Uterus (tissue), 4 donors: ENCODE measurements around the gene CYB5B. TPM values are rescaled to one million over a fixed set of nuclear protein-coding genes. Genes with fewer than 3 reads are reported as not detected.

Experiments used
- DNase-seq, 2 donors: peaks; one replicate each; pipeline ENCODE4 v3.0.0-alpha.2; 2019 to 2020
- H3K27ac ChIP-seq, 2 donors: fragments of 200-600 bp; sonication (generic); 1 replicate in 1 of 2; 2 replicates in 1 of 2; pipeline ENCODE4 v1.5.1; 2016 to 2018
- H3K27me3 ChIP-seq, 2 donors: fragments of 200-600 bp; sonication (generic); one replicate each; pipeline ENCODE4 v1.5.1; 2018 to 2019; ENCODE audit warnings: control low read depth in 1 of 2
- H3K36me3 ChIP-seq, 2 donors: fragments of 200-600 bp; sonication (generic); one replicate each; pipeline ENCODE4 v1.5.1; 2019; ENCODE audit warnings: control low read depth in 1 of 2
- H3K4me1 ChIP-seq, 2 donors: fragments of 200-600 bp; sonication (generic); one replicate each; pipeline ENCODE4 v1.5.1; 2018 to 2019; ENCODE audit warnings: control low read depth in 1 of 2
- H3K4me3 ChIP-seq, 2 donors: fragments of 200-600 bp; sonication (generic); 1 replicate in 1 of 2; 2 replicates in 1 of 2; pipeline ENCODE4 v1.5.1; 2018 to 2019; ENCODE audit warnings: mild to moderate bottlenecking in 1 of 2
- H3K9me3 ChIP-seq, 2 donors: fragments of 200-600 bp; sonication (generic); one replicate each; pipeline ENCODE4 v1.5.1; 2019; ENCODE audit warnings: control low read depth in 1 of 2
- POLR2A ChIP-seq, 2 donors: fragments of 450-650 bp; IDR thresholded peaks; one replicate each; pipeline ENCODE4 v1.6.1; 2016; ENCODE audit warnings: antibody characterized with exemption in 2 of 2, mild to moderate bottlenecking in 1 of 2, moderate library complexity in 1 of 2
- intact Hi-C: fragments of 100-400 bp; cut with DNase I; formaldehyde crosslinking; loops from one replicate; pipeline ENCODE4 v1.15.1; 2023; ENCODE audit warnings: low total_unique reads
- total RNA-seq, 4 donors: library from RNA; depleted of rRNA in 3 of 4; stranded (reverse); fragments of >200 nt in 3 of 4; gene quantifications; one replicate each; pipeline versions ENCODE4 v1.1.0 to v1.2.4, GENCODE V29; 2014 to 2023
- TF ChIP-seq, protein P1 (sequence below), 4 experiments: fragments of 200-600 bp in 2 of 4; fragments of 450-650 bp in 2 of 4; sonication (generic) in 2 of 4; IDR thresholded peaks; one replicate each; pipeline ENCODE4 v1.5.1; 2016 to 2019; ENCODE audit warnings: antibody characterized with exemption in 4 of 4, mild to moderate bottlenecking in 2 of 4, moderate library complexity in 1 of 4
- donor health status: DM: yes; HTN: yes; CAD: no.

Gene CYB5B
- total RNA-seq, 4 donors from 2014 or later = 24.1 to 70.3 (median 57.6) TPM

DNA sequence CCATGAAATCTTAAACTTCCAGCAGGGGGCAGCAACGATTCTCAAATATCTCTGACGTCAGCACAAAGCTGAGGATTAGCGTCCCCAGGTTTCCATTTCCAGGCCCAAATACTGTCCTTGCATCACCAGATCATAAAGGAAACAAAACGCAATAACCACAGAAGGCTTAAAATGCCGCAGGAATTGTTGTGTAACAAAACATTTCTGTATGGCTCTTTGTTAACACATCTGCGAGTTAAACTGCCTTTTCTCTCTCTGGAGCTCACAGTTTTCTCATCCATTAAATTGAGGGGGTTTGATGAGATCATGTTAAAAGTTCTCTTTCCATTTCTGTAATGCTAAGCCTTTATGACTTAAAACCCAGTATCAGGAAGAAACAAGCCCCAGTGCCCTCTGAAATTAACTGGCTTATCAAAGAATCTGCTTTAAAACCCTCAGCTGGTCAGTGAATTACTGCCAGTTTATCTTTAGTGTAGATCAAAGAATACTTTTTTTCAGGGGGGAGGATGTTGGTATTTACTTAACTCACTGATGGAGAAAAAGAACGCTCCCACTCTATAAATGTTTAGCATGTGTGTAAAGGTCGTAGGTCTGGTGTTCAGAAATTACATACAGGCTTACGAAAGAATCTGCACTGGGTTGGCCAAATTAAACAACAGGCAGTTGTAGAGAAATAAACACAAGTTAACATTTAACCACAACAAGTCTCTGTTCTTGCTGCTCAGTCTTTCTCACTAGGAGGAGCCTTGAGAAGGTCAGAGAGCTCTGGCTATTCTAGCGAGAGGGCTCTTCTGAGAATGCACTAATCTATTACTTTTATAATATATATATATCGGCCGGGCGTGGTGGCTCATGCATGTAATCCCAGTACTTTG is 28.0 kb upstream of the CYB5B start:
- Histone ChIP-seq H3K27ac (peak overlapping the region; percentile 77 to 90), H3K9me3 (no peaks in the 10 kb centered on the region), H3K4me3 (peak overlapping the region in 1 of 2 donors; percentile 4), H3K27me3 (no peaks in the 10 kb centered on the region), H3K36me3 (no peaks in the 10 kb centered on the region), H3K4me1 (peaks cover 0 to 9% of the 10 kb centered on the region in 2 donors)
- TF ChIP-seq POLR2A (IDR thresholded peaks at IDR 0.05) = peak in 1 of 2 donors; percentile 5
- TF ChIP-seq, protein P1, sequence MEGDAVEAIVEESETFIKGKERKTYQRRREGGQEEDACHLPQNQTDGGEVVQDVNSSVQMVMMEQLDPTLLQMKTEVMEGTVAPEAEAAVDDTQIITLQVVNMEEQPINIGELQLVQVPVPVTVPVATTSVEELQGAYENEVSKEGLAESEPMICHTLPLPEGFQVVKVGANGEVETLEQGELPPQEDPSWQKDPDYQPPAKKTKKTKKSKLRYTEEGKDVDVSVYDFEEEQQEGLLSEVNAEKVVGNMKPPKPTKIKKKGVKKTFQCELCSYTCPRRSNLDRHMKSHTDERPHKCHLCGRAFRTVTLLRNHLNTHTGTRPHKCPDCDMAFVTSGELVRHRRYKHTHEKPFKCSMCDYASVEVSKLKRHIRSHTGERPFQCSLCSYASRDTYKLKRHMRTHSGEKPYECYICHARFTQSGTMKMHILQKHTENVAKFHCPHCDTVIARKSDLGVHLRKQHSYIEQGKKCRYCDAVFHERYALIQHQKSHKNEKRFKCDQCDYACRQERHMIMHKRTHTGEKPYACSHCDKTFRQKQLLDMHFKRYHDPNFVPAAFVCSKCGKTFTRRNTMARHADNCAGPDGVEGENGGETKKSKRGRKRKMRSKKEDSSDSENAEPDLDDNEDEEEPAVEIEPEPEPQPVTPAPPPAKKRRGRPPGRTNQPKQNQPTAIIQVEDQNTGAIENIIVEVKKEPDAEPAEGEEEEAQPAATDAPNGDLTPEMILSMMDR (IDR thresholded peaks at IDR 0.05) = peak; percentile 63 to 82 (median 76)
- peak; percentile 71 to 88 for DNase-seq
- intact Hi-C loops = loop anchor here (10.0 kb wide), 1 partner anchor 358 kb away; the partner anchor contains the start of gene NOB1

DNA sequence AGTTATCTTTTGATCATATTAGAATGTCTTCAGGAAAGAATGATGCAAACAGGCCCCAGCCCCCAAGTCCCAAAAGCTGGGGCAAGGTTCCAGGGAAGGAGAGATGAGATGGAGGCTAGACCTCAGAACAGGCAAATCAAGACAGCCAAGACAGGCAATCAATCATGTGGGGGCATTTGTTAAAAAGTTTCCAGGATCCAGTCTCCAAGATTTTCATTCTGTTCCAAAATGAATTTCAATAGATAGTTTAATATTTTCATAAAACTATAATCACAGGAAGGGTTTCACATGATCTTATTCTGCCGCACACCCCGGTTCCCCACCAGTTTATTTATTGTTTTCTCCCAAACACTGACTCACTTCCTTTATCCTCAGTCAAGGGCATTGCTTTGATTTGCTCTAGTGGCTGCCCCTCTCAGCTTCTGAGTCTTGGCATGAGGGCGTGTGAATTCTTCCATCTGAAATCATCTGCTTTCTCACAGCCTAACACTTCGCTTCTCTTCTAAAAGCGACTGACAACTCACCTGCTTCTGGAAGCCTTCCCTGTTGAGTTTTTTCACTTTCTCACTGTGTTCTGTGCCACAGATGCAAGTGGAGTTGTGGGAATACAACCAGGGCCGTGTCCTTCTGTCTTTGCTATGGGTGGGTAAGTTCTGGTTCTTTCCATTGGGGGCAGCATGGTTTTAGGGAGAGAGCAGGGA is 26.4 kb upstream of the CYB5B start:
- peak; percentile 29 to 55 for DNase-seq
- intact Hi-C loops = loop anchor here (10.0 kb wide), 1 partner anchor 357 kb away; the partner anchor contains the start of gene NOB1
- H3K4me3 ChIP-seq = no peak overlapping the region
- no peaks in the 10 kb centered on the region for H3K27me3 ChIP-seq
- H3K27ac ChIP-seq = peak overlapping the region; percentile 49 to 90
- no peaks in the 10 kb centered on the region for H3K9me3 ChIP-seq
- no peak for TF ChIP-seq POLR2A (IDR thresholded peaks at IDR 0.05)
- TF ChIP-seq, protein P1 (IDR thresholded peaks at IDR 0.05) = peak; percentile 51 to 74 (median 63)
- no peaks in the 10 kb centered on the region for H3K36me3 ChIP-seq
- H3K4me1 ChIP-seq = peaks cover 0 to 9% of the 10 kb centered on the region in 2 donors

DNA sequence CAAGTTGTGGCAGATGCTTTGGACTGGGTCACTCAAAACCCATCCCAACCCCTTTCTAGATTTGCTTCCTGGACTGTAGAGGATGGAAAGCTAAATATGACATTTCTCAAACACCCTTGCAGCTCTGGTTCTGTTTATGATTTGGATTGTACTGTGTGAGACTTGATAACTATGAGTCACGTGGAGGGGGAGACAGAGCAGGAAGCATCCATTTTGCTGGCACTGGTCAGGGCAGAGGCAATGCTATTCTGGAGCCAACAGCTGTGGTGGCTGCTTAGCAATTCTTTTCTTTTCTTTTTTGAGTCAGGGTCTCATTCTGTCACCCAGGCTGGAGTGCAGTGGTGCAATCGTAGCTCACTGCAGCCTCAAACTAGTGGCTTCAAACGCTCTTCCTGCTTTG is 25.1 kb upstream of the CYB5B start:
- no peak for TF ChIP-seq POLR2A (IDR thresholded peaks at IDR 0.05)
- TF ChIP-seq, protein P1 (IDR thresholded peaks at IDR 0.05) = no peak
- intact Hi-C loops = loop anchor here (10.0 kb wide), 1 partner anchor 355 kb away; the partner anchor contains the start of gene NOB1

DNA sequence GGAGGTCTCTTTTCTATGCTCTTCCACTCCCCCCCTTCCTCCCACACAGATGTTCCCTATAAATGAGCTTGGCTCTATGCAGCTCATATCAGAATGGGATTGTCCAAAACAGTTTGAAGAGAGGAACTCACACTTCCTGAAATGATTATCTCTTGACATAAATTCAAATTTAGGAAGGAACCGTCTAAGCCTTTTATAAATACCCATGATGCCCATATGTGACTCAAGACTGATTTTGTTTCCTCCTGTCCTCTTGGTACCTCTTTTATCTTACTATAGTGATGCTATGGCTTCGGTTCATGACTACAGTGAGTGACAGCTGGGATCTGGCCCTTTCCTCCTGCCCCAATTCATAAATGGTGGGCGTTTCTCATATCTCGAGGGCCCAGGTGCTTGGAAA is 22.0 kb upstream of the CYB5B start:
- Histone ChIP-seq H3K4me3 (no peak overlapping the region), H3K9me3 (no peaks in the 10 kb centered on the region), H3K27ac (peak overlapping the region in 1 of 2 donors; percentile 40), H3K27me3 (no peaks in the 10 kb centered on the region), H3K4me1 (peaks cover 0 to 9% of the 10 kb centered on the region in 2 donors), H3K36me3 (no peaks in the 10 kb centered on the region)
- DNase-seq = no peak
- TF ChIP-seq, protein P1 (IDR thresholded peaks at IDR 0.05) = no peak
- no peak for TF ChIP-seq POLR2A (IDR thresholded peaks at IDR 0.05)
- intact Hi-C loops = no loop called here

More for the DNA sequence above, 25.1 kb upstream of the CYB5B start:
- Histone ChIP-seq H3K36me3 (no peaks in the 10 kb centered on the region), H3K4me1 (peaks cover 0 to 13% of the 10 kb centered on the region in 2 donors), H3K27ac (no peak overlapping the region), H3K27me3 (no peaks in the 10 kb centered on the region), H3K4me3 (no peak overlapping the region), H3K9me3 (no peaks in the 10 kb centered on the region)
- DNase-seq = no peak
